HL-60 (cell line): ENCODE results near the gene NFIC.

Source experiments
- DNase-seq, 2 experiments: peaks; one replicate each; pipeline ENCODE4 v3.0.0-alpha.2; 2010 to 2020; ENCODE audit warnings: low read depth in 1 of 2, low spot score in 1 of 2
- H3K27ac ChIP-seq: fragments of 250-450 bp; sonication (Bioruptor Pico); replicated peaks from 2 replicates; pipeline ENCODE4 v1.5.1; 2020; ENCODE audit warnings: mild to moderate bottlenecking, moderate library complexity
- H3K27me3 ChIP-seq: fragments of 250-450 bp; sonication (Bioruptor Pico); 2 replicates; pipeline ENCODE4 v1.5.1; 2021; ENCODE audit warnings: mild to moderate bottlenecking, moderate library complexity; ENCODE audit not compliant: insufficient read depth, poor library complexity, severe bottlenecking
- H3K4me3 ChIP-seq: replicated peaks from 2 replicates; pipeline ENCODE4 v1.5.1; 2011; ENCODE audit warnings: mild to moderate bottlenecking, control low read depth, low read length; ENCODE audit not compliant: insufficient read depth
- CTCF ChIP-seq: IDR thresholded peaks from one replicate; pipeline ENCODE4 v1.5.1; 2011; ENCODE audit warnings: low read length, control low read depth, inconsistent platforms; ENCODE audit not compliant: insufficient read depth
- GABPA ChIP-seq: IDR thresholded peaks from 2 replicates; pipeline ENCODE4 v1.6.1; 2012; ENCODE audit warnings: low read depth
- POLR2AphosphoS5 ChIP-seq: IDR thresholded peaks from 2 replicates; pipeline ENCODE4 v1.6.1; 2012; ENCODE audit warnings: low read depth
- REST ChIP-seq: IDR thresholded peaks from 2 replicates; pipeline ENCODE4 v1.6.1; 2012; ENCODE audit warnings: low read depth; ENCODE audit not compliant: insufficient replicate concordance
- SPI1 ChIP-seq: IDR thresholded peaks from 2 replicates; pipeline ENCODE4 v1.6.1; 2012; ENCODE audit warnings: low read depth, mild to moderate bottlenecking, borderline replicate concordance

The NFIC gene

GRCh38 chr19:3378352-3379150 is 12.2 kb downstream of the NFIC start:
- H3K27me3 ChIP-seq: no peaks in the 10 kb centered on the region

GRCh38 chr19:3380829-3381228 is 14.4 kb downstream of the NFIC start:
- no peak for DNase-seq
- no peak overlapping the region for H3K4me3 ChIP-seq
- TF ChIP-seq SPI1 (no peak), CTCF (no peak), REST (no peak), POLR2AphosphoS5 (no peak), GABPA (no peak)
- H3K27ac ChIP-seq: no peak overlapping the region
- no peaks in the 10 kb centered on the region for H3K27me3 ChIP-seq

More at GRCh38 chr19:3378352-3379150, 12.2 kb downstream of the NFIC start:
- no peak for DNase-seq
- no peak overlapping the region for H3K27ac ChIP-seq
- TF ChIP-seq POLR2AphosphoS5 (no peak), CTCF (no peak), GABPA (no peak), SPI1 (no peak), REST (no peak)
- H3K4me3 ChIP-seq: no peak overlapping the region

- H3K27me3 ChIP-seq: no peaks in the 10 kb centered on the region
- TF ChIP-seq GABPA (no peak), REST (no peak), SPI1 (no peak), POLR2AphosphoS5 (0 out of 2 replicates have a peak, but pooled peaks have one; percentile 8)
- H3K4me3 ChIP-seq: no peak overlapping the region
- no peak overlapping the region for H3K27ac ChIP-seq
- DNase-seq: no peak
Observed at GRCh38 chr19:3381701-3382372, 15.5 kb downstream of the NFIC start.
